GM21528 (cell line): Measurements from ENCODE around the gene PIGH.

Experiments
- ATAC-seq: cut with Tn5 transposase; IDR thresholded peaks from one replicate; pipeline ENCODE4 v1.9.1; 2021; ENCODE audit warnings: mild to moderate bottlenecking, moderate library complexity; ENCODE audit not compliant: unreplicated experiment, low FRiP score

PIGH gene

GRCh38 chr14:67576216-67576955 lies 23.7 kb downstream of the PIGH start:
- no peak for ATAC-seq

- ATAC-seq = no peak
These were observed 24.4 kb downstream of the PIGH start for GRCh38 chr14:67575684-67576083.

GRCh38 chr14:67574806-67575205 lies 25.3 kb downstream of the PIGH start:
- no peak for ATAC-seq

- ATAC-seq = no peak
These were observed 25.9 kb downstream of the PIGH start for GRCh38 chr14:67574156-67574555.

- no peak for ATAC-seq
These were observed 26.6 kb downstream of the PIGH start for GRCh38 chr14:67573228-67574010.

- no peak for ATAC-seq
These were observed 27.5 kb downstream of the PIGH start for GRCh38 chr14:67572608-67573007.

GRCh38 chr14:67571991-67572323 lies 28.1 kb downstream of the PIGH start:
- no peak for ATAC-seq

GRCh38 chr14:67571275-67571990 lies 28.6 kb downstream of the PIGH start:
- no peak for ATAC-seq

- ATAC-seq = no peak
These were observed 29.6 kb downstream of the PIGH start for GRCh38 chr14:67570453-67570852.

GRCh38 chr14:67569651-67570290 lies 30.3 kb downstream of the PIGH start:
- ATAC-seq = no peak

GRCh38 chr14:67569011-67569650 lies 30.9 kb downstream of the PIGH start:
- ATAC-seq = no peak

- ATAC-seq = no peak
These were observed 32.4 kb downstream of the PIGH start for GRCh38 chr14:67567654-67568053.

- ATAC-seq = no peak
These were observed 33.2 kb downstream of the PIGH start for GRCh38 chr14:67566908-67567307.

GRCh38 chr14:67564236-67564635 lies 35.8 kb downstream of the PIGH start:
- no peak for ATAC-seq

GRCh38 chr14:67562776-67563150 lies 37.3 kb downstream of the PIGH start:
- no peak for ATAC-seq

GRCh38 chr14:67562025-67562775 lies 37.9 kb downstream of the PIGH start:
- ATAC-seq = no peak

- no peak for ATAC-seq
These were observed 40.4 kb downstream of the PIGH start for GRCh38 chr14:67559639-67560038.

- ATAC-seq = no peak
These were observed 42.4 kb downstream of the PIGH start for GRCh38 chr14:67557656-67558055.

GRCh38 chr14:67557118-67557517 lies 43.0 kb downstream of the PIGH start:
- no peak for ATAC-seq

- no peak for ATAC-seq
These were observed 43.4 kb downstream of the PIGH start for GRCh38 chr14:67556671-67557070.
